Measurements from ENCODE around the gene ATAD3C.
"Not testable (repeated sequence)": the region's sequence is repeated elsewhere in the genome, so short reads cannot be mapped to it uniquely, and the experiment has no call there.

DNA sequence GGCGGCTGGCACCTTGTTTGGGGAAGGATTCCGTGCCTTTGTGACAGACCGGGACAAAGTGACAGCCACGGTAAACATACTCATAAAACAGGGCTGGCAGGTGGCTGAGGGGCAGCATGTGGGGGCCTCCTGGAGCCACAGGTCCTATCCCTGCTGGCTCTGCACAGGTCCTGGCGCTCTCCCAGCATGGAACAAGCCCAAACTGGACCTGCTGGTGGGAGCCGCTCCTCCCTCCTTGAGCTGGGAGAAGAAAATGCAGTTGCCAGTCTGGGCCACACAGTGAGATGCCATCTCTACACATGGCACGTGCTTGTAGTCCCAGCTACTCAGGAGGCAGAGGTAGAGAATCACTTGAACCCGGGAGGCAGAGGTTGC, 2.9 kb downstream of the ATAD3C start:
- TF ChIP-seq, protein P1, sequence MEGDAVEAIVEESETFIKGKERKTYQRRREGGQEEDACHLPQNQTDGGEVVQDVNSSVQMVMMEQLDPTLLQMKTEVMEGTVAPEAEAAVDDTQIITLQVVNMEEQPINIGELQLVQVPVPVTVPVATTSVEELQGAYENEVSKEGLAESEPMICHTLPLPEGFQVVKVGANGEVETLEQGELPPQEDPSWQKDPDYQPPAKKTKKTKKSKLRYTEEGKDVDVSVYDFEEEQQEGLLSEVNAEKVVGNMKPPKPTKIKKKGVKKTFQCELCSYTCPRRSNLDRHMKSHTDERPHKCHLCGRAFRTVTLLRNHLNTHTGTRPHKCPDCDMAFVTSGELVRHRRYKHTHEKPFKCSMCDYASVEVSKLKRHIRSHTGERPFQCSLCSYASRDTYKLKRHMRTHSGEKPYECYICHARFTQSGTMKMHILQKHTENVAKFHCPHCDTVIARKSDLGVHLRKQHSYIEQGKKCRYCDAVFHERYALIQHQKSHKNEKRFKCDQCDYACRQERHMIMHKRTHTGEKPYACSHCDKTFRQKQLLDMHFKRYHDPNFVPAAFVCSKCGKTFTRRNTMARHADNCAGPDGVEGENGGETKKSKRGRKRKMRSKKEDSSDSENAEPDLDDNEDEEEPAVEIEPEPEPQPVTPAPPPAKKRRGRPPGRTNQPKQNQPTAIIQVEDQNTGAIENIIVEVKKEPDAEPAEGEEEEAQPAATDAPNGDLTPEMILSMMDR (conservative IDR thresholded peaks at IDR 0.05 in 1 of 2, IDR thresholded peaks at IDR 0.05 in 1 of 2; ENCODE audit: low read depth in 1 of 2, low read length in 2 of 2): not testable (repeated sequence)
- TF ChIP-seq EZH2 (IDR thresholded peaks at IDR 0.05; ENCODE audit: low read length, missing control alignments): not testable (repeated sequence)
